GM12878 (cell line): ENCODE data around the gene HBA1. TPM values are rescaled to one million over a fixed set of nuclear protein-coding genes. Genes with fewer than 3 reads are reported as not detected.

Source experiments
- ATAC-seq: fragments of 200-7000 bp; cut with Tn5 transposase; 3 replicates; pipeline ENCODE4 v1.9.1; 2020; ENCODE audit warnings: mild to moderate bottlenecking, moderate library complexity
- BruUV-seq: library from RNA; stranded (reverse); fragments of 400-500 nt; replicated peaks from 2 replicates; lab custom pipeline; 2021; lab: Mats Ljungman, UMichigan
- CTCF ChIA-PET: fragments of 300-600 bp; sonication (Branson Sonifier 250); formaldehyde crosslinking; extraction: SDS; loops from one replicate; lab custom pipeline; 2021; ENCODE audit warnings: inconsistent platforms; lab: Yijun Ruan, JAX
- POLR2A ChIA-PET: fragments of 350-600 bp; formaldehyde crosslinking; extraction: SDS; loops from one replicate; lab custom pipeline; 2021; ENCODE audit warnings: inconsistent platforms; lab: Charles Lee
- RAD21 ChIA-PET: fragments of 300-600 bp; sonication (Branson Sonifier 250); formaldehyde crosslinking; loops from one replicate; lab custom pipeline; 2023; ENCODE audit warnings: antibody characterized with exemption; ENCODE audit not compliant: unreplicated experiment; lab: Charles Lee
- SMC1A ChIA-PET: fragments of 300-600 bp; sonication (Branson Sonifier 250); formaldehyde crosslinking; loops from one replicate; lab custom pipeline; 2023; ENCODE audit not compliant: unreplicated experiment, uncharacterized antibody; lab: Charles Lee
- DNase-seq: peaks from one replicate; pipeline ENCODE4 v3.0.0-alpha.2; 2011; ENCODE audit warnings: low read depth, low spot score
- FAIRE-seq: peaks from 3 replicates; lab custom pipeline; 2011; peaks lifted over from hg19 to GRCh38; lab: Jason Lieb, UNC
- H2AFZ ChIP-seq: 2 replicates; pipeline ENCODE4 v1.6.0; 2011; ENCODE audit warnings: low read depth, low read length, control low read depth; ENCODE audit not compliant: control insufficient read depth
- H3K27ac ChIP-seq: 2 replicates; pipeline ENCODE4 v1.5.1; 2011; ENCODE audit warnings: control low read depth; ENCODE audit not compliant: control insufficient read depth, insufficient read depth
- H3K27me3 ChIP-seq, 2 experiments: replicated peaks in 1 of 2; 2 replicates each; pipeline versions ENCODE4 v1.6.0 to v1.6.1; 2011; ENCODE audit warnings: low read length in 1 of 2; ENCODE audit not compliant: control insufficient read depth in 2 of 2, insufficient read depth in 2 of 2
- H3K36me3 ChIP-seq, 2 experiments: 2 replicates each; pipeline ENCODE4 v1.5.1; 2011; ENCODE audit warnings: low read length in 1 of 2; ENCODE audit not compliant: control insufficient read depth in 2 of 2, insufficient read depth in 2 of 2
- H3K4me1 ChIP-seq: 2 replicates; pipeline ENCODE4 v1.6.1; 2011; ENCODE audit warnings: mild to moderate bottlenecking, low read length, moderate library complexity, mixed read lengths; ENCODE audit not compliant: control insufficient read depth, insufficient read depth
- H3K4me2 ChIP-seq: 2 replicates; pipeline ENCODE4 v1.6.0; 2011; ENCODE audit warnings: control low read depth; ENCODE audit not compliant: control insufficient read depth, insufficient read depth
- H3K4me3 ChIP-seq: fragments of 200-600 bp; sonication (generic); 2 replicates; pipeline ENCODE4 v1.5.1; 2016
- H3K79me2 ChIP-seq: 2 replicates; pipeline ENCODE4 v1.6.0; 2011; ENCODE audit warnings: low read length; ENCODE audit not compliant: control insufficient read depth, insufficient read depth
- H3K9ac ChIP-seq: 2 replicates; pipeline ENCODE4 v1.8.0; 2011; ENCODE audit warnings: low read length, control low read depth, mixed read lengths; ENCODE audit not compliant: control insufficient read depth, insufficient read depth
- H3K9me3 ChIP-seq: replicated peaks from 3 replicates; pipeline ENCODE4 v1.5.1; 2011; ENCODE audit warnings: mild to moderate bottlenecking, low read length; ENCODE audit not compliant: control insufficient read depth, insufficient read depth
- H4K20me1 ChIP-seq: 2 replicates; pipeline ENCODE4 v1.6.0; 2011; ENCODE audit not compliant: control insufficient read depth, insufficient read depth
- BCL11A ChIP-seq: IDR thresholded peaks from 2 replicates; pipeline ENCODE4 v1.6.1; 2011; ENCODE audit warnings: low read depth, low read length
- EP300 ChIP-seq, 2 experiments: fragments of 150-350 bp in 1 of 2; IDR thresholded peaks; 2 replicates each; pipeline ENCODE4 v1.6.1; 2011 to 2012; ENCODE audit warnings: low read depth in 2 of 2, low read length in 2 of 2, borderline replicate concordance in 1 of 2, improper control_type of control experiment in 1 of 2, inconsistent platforms in 1 of 2; ENCODE audit not compliant: control insufficient read depth in 1 of 2
- FOS ChIP-seq: IDR thresholded peaks from 3 replicates; pipeline ENCODE4 v1.6.1; 2011; ENCODE audit warnings: borderline replicate concordance; ENCODE audit not compliant: insufficient read length; ENCODE audit errors: extremely low read depth
- IKZF1 ChIP-seq: fragments of 450-650 bp; conservative IDR thresholded peaks from 2 replicates; pipeline ENCODE4 v1.6.1; 2017; ENCODE audit warnings: antibody characterized with exemption, mild to moderate bottlenecking
- MEF2A ChIP-seq: IDR thresholded peaks from 2 replicates; pipeline ENCODE4 v1.6.1; 2011; ENCODE audit warnings: low read depth, mild to moderate bottlenecking, low read length, moderate library complexity; ENCODE audit not compliant: insufficient read depth
- RFX5 ChIP-seq: IDR thresholded peaks from 2 replicates; pipeline ENCODE4 v1.6.1; 2011; ENCODE audit warnings: low read depth, low read length, improper control_type of control experiment
- SIN3A ChIP-seq: IDR thresholded peaks from 2 replicates; pipeline ENCODE4 v1.6.1; 2012; ENCODE audit warnings: low read depth, low read length, improper control_type of control experiment
- SMAD5 ChIP-seq: IDR thresholded peaks from 2 replicates; pipeline ENCODE4 v1.6.1; 2016; ENCODE audit warnings: antibody characterized with exemption, low read depth
- STAT3 ChIP-seq: IDR thresholded peaks from 2 replicates; pipeline ENCODE4 v1.6.1; 2011; ENCODE audit warnings: low read depth, low read length, improper control_type of control experiment
- SUPT20H ChIP-seq: IDR thresholded peaks from 2 replicates; pipeline ENCODE4 v1.6.1; 2011; ENCODE audit warnings: low read depth, mild to moderate bottlenecking, low read length, moderate library complexity, borderline replicate concordance; ENCODE audit not compliant: control insufficient read depth
- SUZ12 ChIP-seq: fragments of 200-600 bp; sonication (generic); IDR thresholded peaks from one replicate; pipeline ENCODE4 v1.6.1; 2018; ENCODE audit warnings: antibody characterized with exemption, mild to moderate bottlenecking; ENCODE audit not compliant: unreplicated experiment
- TBL1XR1 ChIP-seq: IDR thresholded peaks from 2 replicates; pipeline ENCODE4 v1.6.1; 2012; ENCODE audit warnings: low read depth, low read length, improper control_type of control experiment
- USF2 ChIP-seq: IDR thresholded peaks from 2 replicates; pipeline ENCODE4 v1.6.1; 2011; ENCODE audit warnings: low read depth, low read length, improper control_type of control experiment, borderline replicate concordance
- ZNF217 ChIP-seq: fragments of 450-650 bp; IDR thresholded peaks from 2 replicates; pipeline ENCODE4 v1.6.1; 2017; ENCODE audit warnings: antibody characterized with exemption, mild to moderate bottlenecking
- ZNF622 ChIP-seq: fragments of 450-650 bp; IDR thresholded peaks from 2 replicates; pipeline ENCODE4 v1.6.1; 2017; ENCODE audit warnings: mild to moderate bottlenecking, inconsistent platforms
- WGBS: methylation state at CpG from one replicate; pipeline ENCODE4 v1.1.6; 2016; ENCODE audit warnings: low lambda C conversion rate; ENCODE audit not compliant: insufficient replicate concordance, insufficient coverage; ENCODE audit errors: missing lambda C conversion rate; 5-methylcytosine and 5-hydroxymethylcytosine counted together
- in situ Hi-C: fragments of 300-500 bp; cut with MboI; formaldehyde crosslinking; loops from 9 replicates; pipeline ENCODE4 v1.14.3; 2018; ENCODE audit warnings: mixed read lengths
- intact Hi-C: fragments of 100-400 bp; cut with micrococcal nuclease; formaldehyde crosslinking; loops from one replicate; pipeline ENCODE4 v1.14.2; 2022; ENCODE audit not compliant: unreplicated experiment
- polyA plus RNA-seq, 11 experiments: library from polyadenylated mRNA; depleted of rRNA in 4 of 11; unstranded in 6 of 11; stranded (reverse) in 5 of 11; fragments of >200 nt; fragmentation: Nextera tagmentation in 4 of 11; fragmentation: Illumina TruSeq in 1 of 11; extraction: Ambion mirVana in 4 of 11; extraction: Trizol in 1 of 11; gene quantifications; 1 replicate in 1 of 11; 2 replicates in 10 of 11; pipeline versions ENCODE4 v1.2.1 to v1.2.3, GENCODE V29; 2011 to 2016; ENCODE audit warnings: inconsistent platforms in 2 of 11, missing spikeins in 2 of 11, low read depth in 1 of 11
- total RNA-seq, 4 experiments: library from RNA; depleted of rRNA in 3 of 4; stranded (reverse); fragments of >200 nt in 3 of 4; fragmentation: Illumina TruSeq in 1 of 4; extraction: Trizol in 1 of 4; gene quantifications; 2 replicates each; pipeline versions ENCODE4 v1.2.1 to v1.2.3, GENCODE V29; 2013 to 2021
- TF ChIP-seq, protein P1 (sequence below): fragments of 450-650 bp; IDR thresholded peaks from 2 replicates; pipeline ENCODE4 v1.6.1; 2016; ENCODE audit warnings: mild to moderate bottlenecking

Gene HBA1
- total and polyA plus RNA-seq, 10 of the 15 experiments (the other 5 are each of a cell fraction or from before 2014, with no cell fraction given): 0.28 to 3.5 (median 0.83) TPM; not detected in 5

- Histone ChIP-seq H3K4me2 (no peak overlapping the region), H3K27ac (no peak overlapping the region), H3K4me1 (peaks cover 11% of the 10 kb centered on the region), H3K9ac (no peak overlapping the region)
- SMC1A ChIA-PET: interaction anchor here (0.6 kb wide), 1 partner anchor 98 kb away, joined by 3 read pairs; no protein-coding TSS in a partner anchor
- 73% methylated on average over 2 of the region's 2 CpGs for WGBS
- no peak for TF ChIP-seq SUPT20H
- TF ChIP-seq ZNF217: no peak
- TF ChIP-seq SIN3A: no peak
- no peak for TF ChIP-seq MEF2A
- TF ChIP-seq TBL1XR1: no peak
- TF ChIP-seq STAT3: no peak
- TF ChIP-seq SUZ12: no peak
- no peak for TF ChIP-seq IKZF1
- no peak for TF ChIP-seq ZNF622
- TF ChIP-seq, protein P1, sequence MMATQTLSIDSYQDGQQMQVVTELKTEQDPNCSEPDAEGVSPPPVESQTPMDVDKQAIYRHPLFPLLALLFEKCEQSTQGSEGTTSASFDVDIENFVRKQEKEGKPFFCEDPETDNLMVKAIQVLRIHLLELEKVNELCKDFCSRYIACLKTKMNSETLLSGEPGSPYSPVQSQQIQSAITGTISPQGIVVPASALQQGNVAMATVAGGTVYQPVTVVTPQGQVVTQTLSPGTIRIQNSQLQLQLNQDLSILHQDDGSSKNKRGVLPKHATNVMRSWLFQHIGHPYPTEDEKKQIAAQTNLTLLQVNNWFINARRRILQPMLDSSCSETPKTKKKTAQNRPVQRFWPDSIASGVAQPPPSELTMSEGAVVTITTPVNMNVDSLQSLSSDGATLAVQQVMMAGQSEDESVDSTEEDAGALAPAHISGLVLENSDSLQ: no peak
- no peak for TF ChIP-seq BCL11A
- TF ChIP-seq EP300 (IDR thresholded peaks at IDR 0.05; ENCODE audit: borderline replicate concordance in 1 of 2, control insufficient read depth in 1 of 2, low read depth in 2 of 2, low read length in 2 of 2): no peak
- TF ChIP-seq USF2: no peak
- TF ChIP-seq RFX5: no peak
- no peak for TF ChIP-seq SMAD5
- no peak for TF ChIP-seq FOS
- TF ChIP-seq, all 136 proteins: peak for 0
- intact Hi-C loops: no loop called here
- Histone ChIP-seq H3K79me2 (peaks cover 12% of the 10 kb centered on the region), H3K36me3 (no peaks in the 10 kb centered on the region; a peak in 1 of 4 replicates), H3K27me3 (no peaks in the 10 kb centered on the region), H4K20me1 (no peaks in the 10 kb centered on the region), H3K4me3 (no peak overlapping the region), H3K9me3 (no peaks in the 10 kb centered on the region; the same call in 2 of the 3 replicates), H2AFZ (no peak overlapping the region)
- CTCF ChIA-PET: interaction anchor here (1.7 kb wide), 1 partner anchor 22 kb away, joined by 5 read pairs; no protein-coding TSS in a partner anchor
- RAD21 ChIA-PET: no interaction called here
- in situ Hi-C loops: no loop called here
- no TSS peak for BruUV-seq
- ATAC-seq (no peak), FAIRE-seq (no peak), DNase-seq (no peak)
- POLR2A ChIA-PET: interaction anchor here (0.6 kb wide), 1 partner anchor 9 kb away, joined by 5 read pairs; the partner anchor contains the start of gene NPRL3
These were observed 47.4 kb upstream of the HBA1 start for GRCh38 chr16:129075-129474.
